Measurements from ENCODE around the gene AGPAT3.
"Not testable (repeated sequence)": the region's sequence is repeated elsewhere in the genome, so short reads cannot be mapped to it uniquely, and the experiment has no call there.

The AGPAT3 gene

GRCh38 chr21:43894206-43894577 is 29.2 kb downstream of the AGPAT3 start:
- Histone ChIP-seq H3K4me3 (no peak overlapping the region), H3K9me3 (no peaks in the 10 kb centered on the region), H3K27me3 (no peaks in the 10 kb centered on the region), H3K36me3 (peaks cover 3 to 5% (median 4%) of the 10 kb centered on the region in 3 donors), H3K4me1 (no peaks in the 10 kb centered on the region), H3K27ac (no peak overlapping the region)
- no peak for DNase-seq
- intact Hi-C loops (cut with DNase I; ENCODE audit: low total_unique reads), result no loop called here
- TF ChIP-seq, protein P1, sequence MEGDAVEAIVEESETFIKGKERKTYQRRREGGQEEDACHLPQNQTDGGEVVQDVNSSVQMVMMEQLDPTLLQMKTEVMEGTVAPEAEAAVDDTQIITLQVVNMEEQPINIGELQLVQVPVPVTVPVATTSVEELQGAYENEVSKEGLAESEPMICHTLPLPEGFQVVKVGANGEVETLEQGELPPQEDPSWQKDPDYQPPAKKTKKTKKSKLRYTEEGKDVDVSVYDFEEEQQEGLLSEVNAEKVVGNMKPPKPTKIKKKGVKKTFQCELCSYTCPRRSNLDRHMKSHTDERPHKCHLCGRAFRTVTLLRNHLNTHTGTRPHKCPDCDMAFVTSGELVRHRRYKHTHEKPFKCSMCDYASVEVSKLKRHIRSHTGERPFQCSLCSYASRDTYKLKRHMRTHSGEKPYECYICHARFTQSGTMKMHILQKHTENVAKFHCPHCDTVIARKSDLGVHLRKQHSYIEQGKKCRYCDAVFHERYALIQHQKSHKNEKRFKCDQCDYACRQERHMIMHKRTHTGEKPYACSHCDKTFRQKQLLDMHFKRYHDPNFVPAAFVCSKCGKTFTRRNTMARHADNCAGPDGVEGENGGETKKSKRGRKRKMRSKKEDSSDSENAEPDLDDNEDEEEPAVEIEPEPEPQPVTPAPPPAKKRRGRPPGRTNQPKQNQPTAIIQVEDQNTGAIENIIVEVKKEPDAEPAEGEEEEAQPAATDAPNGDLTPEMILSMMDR (IDR thresholded peaks at IDR 0.05), result no peak

- DNase-seq, result no peak
- H3K27me3 ChIP-seq, result no peaks in the 10 kb centered on the region
- TF ChIP-seq, protein P1 (IDR thresholded peaks at IDR 0.05), result no peak
- H3K36me3 ChIP-seq, result peaks cover 3 to 13% (median 10%) of the 10 kb centered on the region in 3 donors
- H3K4me3 ChIP-seq, result no peak overlapping the region
- H3K27ac ChIP-seq, result no peak overlapping the region
- H3K9me3 ChIP-seq, result no peaks in the 10 kb centered on the region
- intact Hi-C loops (cut with DNase I; ENCODE audit: low total_unique reads), result no loop called here
- no peaks in the 10 kb centered on the region for H3K4me1 ChIP-seq
Measured at GRCh38 chr21:43895196-43895595, 30.2 kb downstream of the AGPAT3 start.

GRCh38 chr21:43896696-43897299 is 31.8 kb downstream of the AGPAT3 start:
- H3K4me1 ChIP-seq; intact Hi-C loops (cut with DNase I; ENCODE audit: low total_unique reads); H3K4me3 ChIP-seq; DNase-seq; H3K9me3 ChIP-seq; H3K27ac ChIP-seq; H3K27me3 ChIP-seq: not testable (repeated sequence)
- H3K36me3 ChIP-seq, result peaks cover 3 to 15% (median 10%) of the 10 kb centered on the region in 3 donors

- peaks cover 3 to 18% (median 10%) of the 10 kb centered on the region in 3 donors for H3K36me3 ChIP-seq
- no peaks in the 10 kb centered on the region for H3K9me3 ChIP-seq
- H3K27ac ChIP-seq, result no peak overlapping the region
- no peaks in the 10 kb centered on the region for H3K27me3 ChIP-seq
- intact Hi-C loops (cut with DNase I; ENCODE audit: low total_unique reads), result no loop called here
- DNase-seq, result peak in 1 of 2 donors; percentile 58
- TF ChIP-seq, protein P1 (IDR thresholded peaks at IDR 0.05), result no peak
- no peak overlapping the region for H3K4me3 ChIP-seq
- H3K4me1 ChIP-seq, result no peaks in the 10 kb centered on the region
Measured at GRCh38 chr21:43899307-43900077, 34.5 kb downstream of the AGPAT3 start.

- Histone ChIP-seq H3K27ac (no peak overlapping the region), H3K36me3 (peaks cover 3 to 20% (median 10%) of the 10 kb centered on the region in 3 donors), H3K4me3 (no peak overlapping the region), H3K4me1 (no peaks in the 10 kb centered on the region), H3K9me3 (no peaks in the 10 kb centered on the region), H3K27me3 (no peaks in the 10 kb centered on the region)
- intact Hi-C loops (cut with DNase I; ENCODE audit: low total_unique reads), result no loop called here
- DNase-seq, result peak in 1 of 2 donors; percentile 1
- TF ChIP-seq, protein P1 (IDR thresholded peaks at IDR 0.05), result no peak
Measured at GRCh38 chr21:43900078-43900385, 35.0 kb downstream of the AGPAT3 start.

DNA sequence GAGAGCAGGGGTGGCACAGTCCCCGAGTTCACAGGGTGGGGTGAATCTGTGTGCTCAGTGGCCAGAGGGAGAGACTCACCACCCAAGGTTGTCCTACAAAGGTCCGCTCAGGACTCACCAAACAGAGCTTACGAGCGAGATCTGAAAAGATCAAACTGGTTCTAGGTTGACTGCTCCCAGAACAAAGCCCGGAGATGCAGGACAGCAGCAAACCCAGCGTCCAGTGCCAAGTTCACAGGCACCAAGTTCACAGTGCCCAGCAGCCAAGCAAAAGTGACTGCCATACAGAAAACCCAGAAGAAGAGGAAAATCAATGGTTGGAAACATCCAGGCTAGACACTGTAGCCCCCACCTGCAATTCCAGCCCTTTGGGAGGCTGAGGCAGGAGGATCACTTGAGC is 35.7 kb downstream of the AGPAT3 start:
- Histone ChIP-seq H3K27ac (no peak overlapping the region), H3K36me3 (peaks cover 3 to 20% (median 10%) of the 10 kb centered on the region in 3 donors), H3K4me3 (no peak overlapping the region), H3K27me3 (no peaks in the 10 kb centered on the region), H3K9me3 (no peaks in the 10 kb centered on the region), H3K4me1 (no peaks in the 10 kb centered on the region)
- TF ChIP-seq, protein P1 (IDR thresholded peaks at IDR 0.05), result no peak
- intact Hi-C loops (cut with DNase I; ENCODE audit: low total_unique reads), result no loop called here
- DNase-seq, result peak in 1 of 2 donors; percentile 20
